KMS-11 (cell line): ENCODE results near the gene DENND4C.

Experiments
- H2AFZ ChIP-seq: fragments of 200-600 bp; sonication (generic); 2 replicates; pipeline ENCODE4 v1.6.1; 2016; ENCODE audit warnings: antibody characterized with exemption, mixed run types, low read depth
- H3K27ac ChIP-seq: fragments of 200-600 bp; sonication (generic); 2 replicates; pipeline ENCODE4 v1.6.1; 2016; ENCODE audit warnings: mild to moderate bottlenecking, mixed run types
- H3K27me3 ChIP-seq: fragments of 200-600 bp; sonication (generic); 2 replicates; pipeline ENCODE4 v1.6.1; 2017; ENCODE audit warnings: mild to moderate bottlenecking, low read depth, mixed run types, moderate library complexity; ENCODE audit not compliant: insufficient read depth
- H3K36me3 ChIP-seq: fragments of 200-600 bp; sonication (generic); 2 replicates; pipeline ENCODE4 v1.6.1; 2017; ENCODE audit warnings: mild to moderate bottlenecking, mixed run types; ENCODE audit not compliant: insufficient read depth
- H3K4me1 ChIP-seq: fragments of 200-600 bp; sonication (generic); 2 replicates; pipeline ENCODE4 v1.6.1; 2016; ENCODE audit warnings: mild to moderate bottlenecking, low read depth, mixed run types; ENCODE audit not compliant: poor library complexity, severe bottlenecking
- H3K4me2 ChIP-seq: fragments of 200-600 bp; sonication (generic); 2 replicates; pipeline ENCODE4 v1.7.0; 2016; ENCODE audit warnings: mild to moderate bottlenecking, mixed run types
- H3K4me3 ChIP-seq: fragments of 200-600 bp; sonication (generic); IDR thresholded peaks from 2 replicates; pipeline ENCODE4 v1.6.1; 2017; ENCODE audit warnings: low read depth, low read length, mixed read lengths; ENCODE audit not compliant: insufficient read depth
- H3K79me2 ChIP-seq: fragments of 200-600 bp; sonication (generic); 2 replicates; pipeline ENCODE4 v1.6.1; 2016; ENCODE audit warnings: low read depth, mixed run types; ENCODE audit not compliant: insufficient read depth
- H3K9ac ChIP-seq: fragments of 200-600 bp; sonication (generic); 2 replicates; pipeline ENCODE4 v1.6.1; 2016; ENCODE audit warnings: mild to moderate bottlenecking, mixed run types
- H4K20me1 ChIP-seq: fragments of 200-600 bp; sonication (generic); 2 replicates; pipeline ENCODE4 v1.6.1; 2016; ENCODE audit warnings: mild to moderate bottlenecking, mixed run types; ENCODE audit not compliant: insufficient read depth
- CTCF ChIP-seq: fragments of 200-600 bp; sonication (generic); conservative IDR thresholded peaks from 2 replicates; pipeline ENCODE4 v1.6.1; 2017; ENCODE audit warnings: low read depth, mild to moderate bottlenecking, antibody characterized with exemption, low read length, moderate library complexity, mixed read lengths

DENND4C gene

GRCh38 chr9:19290103-19290502 is 59.6 kb downstream of the DENND4C start:
- Histone ChIP-seq H3K36me3 (no peaks in the 10 kb centered on the region), H3K79me2 (no peaks in the 10 kb centered on the region), H4K20me1 (no peaks in the 10 kb centered on the region)

DNA sequence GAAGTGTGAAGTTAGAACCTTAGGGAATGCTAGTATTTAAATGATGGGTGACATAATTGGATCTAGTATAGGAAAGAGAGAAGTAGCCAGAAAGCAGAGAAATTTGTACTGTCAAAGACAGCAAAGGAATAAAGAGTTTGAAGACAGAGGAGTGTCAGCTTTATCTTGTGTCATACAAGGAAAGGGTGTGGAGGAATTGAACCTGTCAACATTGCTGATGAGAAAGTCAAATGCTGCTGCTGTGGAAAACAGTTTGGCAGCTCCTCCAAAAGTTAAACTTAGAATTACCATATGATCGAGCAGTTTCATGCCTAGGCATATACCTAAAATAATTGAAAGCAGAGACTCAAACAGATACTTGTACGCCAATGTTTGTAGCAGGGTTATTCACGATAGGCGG is 63.7 kb downstream of the DENND4C start:
- Histone ChIP-seq H4K20me1 (no peaks in the 10 kb centered on the region), H2AFZ (no peak overlapping the region), H3K79me2 (no peaks in the 10 kb centered on the region), H3K27ac (no peak overlapping the region), H3K27me3 (no peaks in the 10 kb centered on the region), H3K4me2 (no peak overlapping the region), H3K4me3 (no peak overlapping the region), H3K36me3 (no peaks in the 10 kb centered on the region; the same call in 1 of the 2 replicates), H3K9ac (no peak overlapping the region), H3K4me1 (no peaks in the 10 kb centered on the region)
- no peak for TF ChIP-seq CTCF

More at GRCh38 chr9:19290103-19290502, 59.6 kb downstream of the DENND4C start:
- no peak for TF ChIP-seq CTCF
- H3K9ac ChIP-seq, result no peak overlapping the region
- H3K4me1 ChIP-seq, result no peaks in the 10 kb centered on the region
- no peaks in the 10 kb centered on the region for H3K27me3 ChIP-seq
- no peak overlapping the region for H3K27ac ChIP-seq
- no peak overlapping the region for H3K4me2 ChIP-seq
- no peak overlapping the region for H2AFZ ChIP-seq
- no peak overlapping the region for H3K4me3 ChIP-seq

- Histone ChIP-seq H3K36me3 (no peaks in the 10 kb centered on the region; the same call in 1 of the 2 replicates), H3K4me3 (no peak overlapping the region), H3K4me2 (no peak overlapping the region), H3K27ac (no peak overlapping the region), H3K79me2 (no peaks in the 10 kb centered on the region), H3K27me3 (no peaks in the 10 kb centered on the region), H2AFZ (no peak overlapping the region), H3K9ac (no peak overlapping the region), H3K4me1 (no peaks in the 10 kb centered on the region), H4K20me1 (no peaks in the 10 kb centered on the region)
- TF ChIP-seq CTCF, result no peak
Observed at GRCh38 chr9:19298436-19299000, 68.0 kb downstream of the DENND4C start.

DNA sequence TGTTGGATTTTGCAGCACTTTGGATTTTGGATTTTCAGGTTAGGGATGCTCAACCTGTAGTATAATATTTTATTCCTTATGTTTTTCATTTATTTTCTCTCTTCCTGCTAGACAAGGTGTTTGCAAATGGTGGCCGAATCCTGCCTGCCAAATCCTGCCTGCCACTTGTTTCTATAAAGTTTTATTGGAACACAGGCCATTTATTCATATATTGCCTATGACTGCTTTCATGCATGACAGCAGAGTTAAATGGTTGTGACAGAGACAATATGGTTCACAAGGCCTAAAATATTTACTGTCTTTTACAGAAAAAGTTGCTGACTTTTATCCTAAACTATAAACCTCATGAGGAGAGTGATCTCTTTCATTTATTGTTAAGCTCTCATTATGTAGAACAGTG is 72.7 kb downstream of the DENND4C start:
- Histone ChIP-seq H2AFZ (no peak overlapping the region), H3K27me3 (no peaks in the 10 kb centered on the region), H3K4me2 (no peak overlapping the region), H3K79me2 (no peaks in the 10 kb centered on the region), H3K36me3 (no peaks in the 10 kb centered on the region), H3K4me1 (no peaks in the 10 kb centered on the region), H3K27ac (no peak overlapping the region), H4K20me1 (no peaks in the 10 kb centered on the region), H3K9ac (no peak overlapping the region), H3K4me3 (no peak overlapping the region)
- no peak for TF ChIP-seq CTCF
